ENCODE measurements around the gene GEMIN7.

Gene GEMIN7

DNA sequence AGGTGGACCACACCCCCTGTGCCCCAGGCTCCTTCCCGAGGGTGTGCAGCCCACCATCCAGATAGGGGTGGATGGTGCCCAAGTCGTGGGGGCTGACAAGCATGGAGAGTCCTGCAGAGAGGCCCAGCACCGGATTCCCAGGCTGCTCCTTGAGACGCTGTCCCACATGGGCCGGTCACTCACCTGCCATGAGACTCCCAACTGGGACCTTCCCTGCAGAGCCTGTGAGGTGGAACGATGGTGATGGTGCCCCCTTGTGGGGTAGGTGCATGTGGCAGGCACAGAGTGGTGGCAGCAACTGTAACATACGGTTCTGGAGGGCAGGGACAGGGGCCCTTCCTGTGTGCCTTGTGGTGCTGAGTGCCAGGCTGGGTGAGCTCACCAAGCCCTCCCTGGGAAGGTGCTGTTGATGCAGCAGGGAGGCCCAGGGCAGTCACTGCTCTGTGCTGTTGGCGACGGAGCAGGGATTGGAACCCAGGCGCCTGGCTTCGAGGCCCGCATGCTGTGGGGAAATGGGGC is 47.0 kb downstream of the GEMIN7 start:
- no peak for DNase-seq (ENCODE audit: low read depth)
- peak; percentile 80 for TF ChIP-seq CTCF (IDR thresholded peaks at IDR 0.05; ENCODE audit: control insufficient read depth, insufficient read depth, low read depth, low read length, missing control alignments)
- no peak overlapping the region for H3K4me3 ChIP-seq (ENCODE audit: control insufficient read depth, low read depth, low read length)

DNA sequence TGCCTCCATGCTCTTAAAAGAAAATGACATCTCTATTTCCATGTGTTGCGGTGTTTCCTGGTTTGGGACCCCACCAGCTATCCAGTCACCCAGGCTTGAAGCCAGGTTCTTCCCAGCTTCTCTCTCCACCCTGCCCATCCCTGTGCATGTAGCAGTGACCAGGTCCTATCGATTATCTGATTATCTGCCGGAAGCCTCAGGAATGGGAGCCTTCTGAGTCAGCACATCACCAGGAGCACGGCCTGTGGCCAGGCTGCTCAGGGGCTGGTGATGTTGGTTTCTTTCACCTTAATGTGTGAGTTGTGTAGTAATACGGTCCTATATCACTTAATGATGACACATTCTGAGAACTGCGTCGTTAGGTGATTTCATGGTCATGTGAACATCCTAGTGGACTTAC is 47.6 kb downstream of the GEMIN7 start:
- no peak overlapping the region for H3K4me3 ChIP-seq (ENCODE audit: control insufficient read depth, low read depth, low read length)
- no peak for DNase-seq (ENCODE audit: low read depth)
- TF ChIP-seq CTCF (IDR thresholded peaks at IDR 0.05; ENCODE audit: control insufficient read depth, insufficient read depth, low read depth, low read length, missing control alignments) = no peak

DNA sequence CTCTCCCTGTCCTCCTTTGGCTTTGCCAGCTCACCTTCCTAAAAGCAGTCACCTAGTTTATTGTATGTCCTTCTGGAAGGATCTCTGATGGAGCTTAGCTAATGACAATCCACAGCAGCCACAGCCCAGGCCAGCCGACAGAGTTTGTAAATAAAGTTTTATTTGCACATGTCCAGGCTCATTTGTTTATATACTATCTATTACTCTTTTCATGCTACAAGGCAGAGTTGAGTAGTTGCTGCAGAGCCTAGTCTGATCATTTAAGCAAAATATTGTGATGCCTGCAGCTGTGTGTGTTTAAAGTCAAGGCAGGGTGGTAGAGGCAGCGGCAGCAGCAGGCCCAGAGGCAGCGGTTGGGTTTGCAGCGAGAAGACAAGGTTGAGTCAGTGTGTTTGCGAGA is 49.1 kb downstream of the GEMIN7 start:
- no peak for DNase-seq (ENCODE audit: low read depth)
- no peak overlapping the region for H3K4me3 ChIP-seq (ENCODE audit: control insufficient read depth, low read depth, low read length)
- no peak for TF ChIP-seq CTCF (IDR thresholded peaks at IDR 0.05; ENCODE audit: control insufficient read depth, insufficient read depth, low read depth, low read length, missing control alignments)

- TF ChIP-seq CTCF (IDR thresholded peaks at IDR 0.05; ENCODE audit: control insufficient read depth, insufficient read depth, low read depth, low read length, missing control alignments) = no peak
- H3K4me3 ChIP-seq (ENCODE audit: control insufficient read depth, low read depth, low read length) = no peak overlapping the region
- DNase-seq (ENCODE audit: low read depth) = no peak
Measured at GRCh38 chr19:45128806-45129205, 49.7 kb downstream of the GEMIN7 start.

- no peak overlapping the region for H3K4me3 ChIP-seq (ENCODE audit: control insufficient read depth, low read depth, low read length)
- no peak for TF ChIP-seq CTCF (IDR thresholded peaks at IDR 0.05; ENCODE audit: control insufficient read depth, insufficient read depth, low read depth, low read length, missing control alignments)
- DNase-seq (ENCODE audit: low read depth) = no peak
Measured at GRCh38 chr19:45130236-45130635, 51.2 kb downstream of the GEMIN7 start.

DNA sequence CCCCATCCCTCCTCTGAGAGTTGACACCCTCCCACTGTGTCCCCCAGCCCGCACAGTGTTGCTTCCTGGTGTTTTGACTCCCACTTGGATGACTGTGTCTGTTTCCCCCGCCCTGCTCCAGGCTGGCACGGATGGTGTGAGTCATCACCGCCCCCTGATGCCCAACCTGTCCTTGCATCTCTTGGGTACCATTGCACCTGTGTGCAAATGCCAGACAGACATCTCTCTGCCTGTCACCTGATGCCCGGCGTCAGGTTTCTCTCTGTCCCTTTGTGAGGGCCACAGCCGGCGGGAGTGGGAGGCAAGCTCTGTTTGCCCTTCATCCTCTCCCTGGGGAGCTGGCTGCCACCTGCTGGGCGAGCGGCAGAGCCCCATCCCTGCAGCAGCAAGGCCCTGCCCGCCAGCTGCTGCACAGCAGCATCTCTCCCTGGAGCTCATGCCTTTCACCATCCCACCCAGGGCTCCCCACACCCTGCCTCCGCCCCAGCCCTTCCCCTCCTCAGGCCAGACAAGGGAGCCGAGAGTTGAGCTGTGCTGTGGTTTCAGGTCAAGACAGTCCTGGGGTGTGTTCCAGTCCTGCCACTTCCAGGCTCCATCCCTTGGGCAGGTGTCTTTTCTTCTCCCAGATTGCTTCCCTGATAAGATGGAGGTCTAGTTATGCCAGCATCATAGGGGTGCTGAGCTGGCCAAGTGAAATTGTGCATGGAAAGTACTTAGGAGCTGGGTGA is 52.0 kb downstream of the GEMIN7 start:
- H3K4me3 ChIP-seq (ENCODE audit: control insufficient read depth, low read depth, low read length) = no peak overlapping the region
- no peak for DNase-seq (ENCODE audit: low read depth)
- no peak for TF ChIP-seq CTCF (IDR thresholded peaks at IDR 0.05; ENCODE audit: control insufficient read depth, insufficient read depth, low read depth, low read length, missing control alignments)
